Measurements from ENCODE around the gene MYCBPAP.
"Not testable (repeated sequence)": the region's sequence is repeated elsewhere in the genome, so short reads cannot be mapped to it uniquely, and the experiment has no call there.

MYCBPAP gene

DNA sequence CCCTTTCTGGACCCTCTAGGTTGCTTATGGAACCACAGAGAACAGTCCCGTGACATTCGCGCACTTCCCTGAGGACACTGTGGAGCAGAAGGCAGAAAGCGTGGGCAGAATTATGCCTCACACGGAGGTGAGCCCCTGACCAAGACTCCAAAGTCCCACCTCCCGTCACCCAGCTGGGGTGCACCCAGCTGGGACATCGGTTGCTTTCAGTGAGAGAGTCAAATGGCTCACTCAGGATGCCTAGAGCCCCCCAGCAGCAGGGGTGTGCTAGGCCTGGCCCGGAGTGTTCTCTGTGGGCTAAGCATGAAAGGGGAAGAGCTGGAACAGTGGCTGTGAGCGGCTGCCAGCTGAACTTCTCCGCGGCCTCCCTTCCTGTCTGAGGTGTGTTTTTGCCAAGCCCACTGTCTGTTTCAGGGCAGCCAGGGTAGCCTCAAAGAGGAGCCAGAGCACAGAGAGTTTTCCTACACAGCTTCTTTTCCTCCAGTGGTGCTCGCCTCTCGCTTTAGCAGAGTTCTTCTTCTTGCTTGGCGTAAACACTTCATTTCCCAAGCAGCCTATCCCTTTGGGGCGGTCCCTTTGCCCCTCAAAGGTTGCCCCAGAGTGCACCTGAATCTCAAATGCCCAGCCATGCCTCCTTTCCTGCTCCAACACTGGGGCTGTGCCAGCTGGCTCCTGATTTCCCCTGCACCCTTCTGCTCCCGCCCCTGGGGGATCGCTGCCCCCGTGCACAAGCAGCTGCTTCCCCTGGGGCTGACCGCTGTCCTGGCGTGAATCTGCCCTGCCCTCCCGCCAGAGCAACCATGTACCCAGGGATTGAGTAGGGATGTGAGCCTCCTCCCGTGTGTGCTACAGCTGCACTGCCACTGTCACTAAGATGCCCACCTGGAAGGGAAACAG is 37.0 kb upstream of the MYCBPAP start:
- DNase-seq = no peak

DNA sequence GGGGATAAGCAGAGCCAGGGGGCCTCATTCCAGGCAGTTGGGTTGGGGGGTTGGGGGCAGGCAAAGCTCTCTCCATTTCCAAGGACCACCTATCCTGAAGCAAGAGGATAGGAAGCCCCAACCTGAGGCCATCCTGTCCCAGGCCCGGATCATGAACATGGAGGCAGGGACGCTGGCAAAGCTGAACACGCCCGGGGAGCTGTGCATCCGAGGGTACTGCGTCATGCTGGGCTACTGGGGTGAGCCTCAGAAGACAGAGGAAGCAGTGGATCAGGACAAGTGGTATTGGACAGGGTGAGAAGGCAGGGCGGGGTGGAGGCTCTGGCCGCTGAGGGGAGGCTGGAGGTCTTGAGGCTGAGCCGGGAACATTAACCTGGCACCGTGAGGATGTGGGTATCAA is 36.0 kb upstream of the MYCBPAP start:
- no peak for DNase-seq

DNA sequence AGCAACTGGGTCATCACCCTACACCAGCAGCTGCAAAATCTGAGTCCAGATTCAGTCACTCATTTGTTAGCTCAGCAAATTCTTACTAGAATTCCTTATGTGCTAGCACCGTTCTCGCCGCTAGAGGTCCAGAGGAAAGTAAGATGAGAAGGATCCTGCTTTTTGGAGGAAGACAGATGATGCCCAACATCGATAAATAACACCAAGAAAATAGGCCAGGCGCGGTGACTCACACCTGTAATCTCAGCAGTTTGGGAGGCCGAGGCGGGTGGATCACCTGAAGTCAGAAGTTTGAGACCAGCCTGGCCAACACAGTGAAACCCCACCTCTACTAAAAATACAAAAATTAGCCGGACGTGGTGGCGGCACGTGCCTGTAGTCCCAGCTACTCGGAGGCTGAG is 35.5 kb upstream of the MYCBPAP start:
- not testable (repeated sequence) for DNase-seq

DNA sequence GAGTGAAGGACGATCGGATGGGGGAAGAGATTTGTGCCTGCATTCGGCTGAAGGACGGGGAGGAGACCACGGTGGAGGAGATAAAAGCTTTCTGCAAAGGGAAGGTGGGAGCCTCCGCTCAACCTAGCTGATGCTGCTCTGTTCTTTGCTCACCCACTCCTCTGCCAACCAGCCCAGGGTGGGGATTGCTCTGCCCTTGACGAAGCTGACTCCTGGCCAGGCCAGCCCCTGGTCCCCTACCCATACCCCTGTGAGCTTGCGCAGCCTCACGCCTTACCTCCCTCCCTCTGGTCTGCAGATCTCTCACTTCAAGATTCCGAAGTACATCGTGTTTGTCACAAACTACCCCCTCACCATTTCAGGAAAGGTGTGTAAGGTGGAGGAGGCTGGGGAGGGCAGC is 34.3 kb upstream of the MYCBPAP start:
- DNase-seq = no peak

DNA sequence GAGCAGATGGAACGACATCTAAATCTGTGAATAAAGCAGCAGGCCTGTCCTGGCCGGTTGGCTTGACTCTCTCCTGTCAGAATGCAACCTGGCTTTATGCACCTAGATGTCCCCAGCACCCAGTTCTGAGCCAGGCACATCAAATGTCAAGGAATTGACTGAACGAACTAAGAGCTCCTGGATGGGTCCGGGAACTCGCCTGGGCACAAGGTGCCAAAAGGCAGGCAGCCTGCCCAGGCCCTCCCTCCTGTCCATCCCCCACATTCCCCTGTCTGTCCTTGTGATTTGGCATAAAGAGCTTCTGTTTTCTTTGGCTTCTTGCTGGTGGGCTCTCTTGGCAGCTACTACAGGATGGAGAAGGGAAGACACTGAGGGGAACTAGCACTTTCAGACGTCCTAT is 33.7 kb upstream of the MYCBPAP start:
- DNase-seq = no peak

DNA sequence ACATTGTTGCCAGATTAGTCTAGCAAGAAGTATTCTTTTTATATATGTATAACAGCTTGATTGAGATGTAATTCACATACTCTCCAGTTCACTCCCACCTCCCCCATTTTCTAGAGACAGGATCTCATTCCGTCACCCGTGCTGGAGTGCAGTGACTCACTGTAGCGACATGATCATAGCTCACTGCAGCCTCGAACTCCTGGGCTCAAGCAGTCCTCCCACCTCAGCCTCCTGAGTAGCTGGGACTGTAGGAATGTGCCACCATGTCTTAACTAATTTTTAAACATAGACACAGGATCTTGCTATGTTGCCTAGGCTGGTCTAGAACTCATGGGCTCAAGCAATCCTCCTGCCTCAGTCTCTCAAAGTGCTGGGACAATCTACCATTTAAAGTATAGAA is 32.9 kb upstream of the MYCBPAP start:
- peak; percentile 19 for DNase-seq

DNA sequence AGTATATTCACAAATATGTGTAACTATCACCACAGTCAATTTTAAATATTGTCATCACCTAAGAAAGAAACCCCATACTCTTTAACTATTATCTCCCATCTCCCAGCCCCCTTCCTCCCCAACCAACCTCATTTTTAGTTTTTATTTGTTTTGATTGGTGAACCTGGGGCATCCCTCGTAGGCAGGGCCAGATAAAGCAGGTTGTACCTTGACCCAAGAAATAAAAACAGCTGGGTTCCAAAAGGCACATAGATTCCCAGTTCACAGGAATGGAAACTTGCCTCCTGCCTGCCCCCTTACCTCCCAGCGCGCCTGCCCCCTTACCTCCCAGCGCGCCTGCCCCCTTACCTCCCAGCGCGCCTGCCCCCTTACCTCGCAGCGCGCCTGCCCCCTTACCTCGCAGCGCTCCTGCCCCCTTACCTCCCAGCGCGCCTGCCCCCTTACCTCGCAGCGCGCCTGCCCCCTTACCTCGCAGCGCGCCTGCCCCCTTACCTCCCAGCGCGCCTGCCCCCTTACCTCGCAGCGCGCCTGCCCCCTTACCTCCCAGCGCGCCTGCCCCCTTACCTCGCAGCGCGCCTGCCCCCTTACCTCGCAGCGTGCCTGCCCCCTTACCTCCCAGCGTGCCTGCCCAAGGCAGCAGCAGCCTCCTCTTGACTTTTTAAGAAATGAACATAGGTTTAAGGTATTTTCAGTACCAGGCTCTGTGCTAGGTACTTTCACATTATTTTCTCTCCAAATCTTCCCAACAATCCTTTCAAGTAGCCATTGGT is 32.3 kb upstream of the MYCBPAP start:
- not testable (repeated sequence) for DNase-seq

DNA sequence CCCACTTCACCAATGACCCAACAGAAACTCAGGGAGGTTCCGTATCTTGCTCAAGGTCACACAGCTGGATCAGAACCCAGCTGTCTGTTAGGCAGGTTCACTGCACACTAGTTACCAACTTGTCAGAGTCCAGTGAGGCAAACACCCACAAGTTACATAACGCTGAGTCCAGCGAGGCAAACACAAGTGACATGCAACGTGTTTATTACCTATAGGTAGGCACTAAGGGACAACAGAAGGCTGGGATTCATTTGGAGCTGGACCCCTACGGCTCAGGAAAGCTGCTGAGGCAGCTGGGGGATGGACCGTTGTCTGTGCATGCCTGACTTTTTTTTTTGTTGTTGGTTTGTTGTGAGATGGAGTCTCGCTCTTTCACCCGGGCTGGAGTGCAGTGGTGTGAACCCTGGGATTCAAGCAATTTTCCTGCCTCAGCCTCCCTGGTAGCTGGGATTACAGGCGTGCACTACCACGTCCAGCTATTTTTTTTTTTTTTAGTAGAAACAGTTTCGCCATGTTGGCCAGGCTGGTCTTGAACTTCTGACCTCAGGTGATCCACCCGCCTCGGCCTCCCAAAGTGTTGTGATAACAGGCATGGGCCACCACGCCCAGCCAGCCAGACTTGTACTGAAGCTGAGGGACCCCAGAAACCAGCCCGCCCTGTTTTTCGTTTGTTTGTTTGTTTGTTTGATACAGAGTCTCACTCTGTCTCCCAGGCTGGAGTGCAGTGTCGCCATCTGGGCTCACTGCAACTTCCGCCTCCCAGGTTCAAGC is 31.5 kb upstream of the MYCBPAP start:
- DNase-seq = no peak

DNA sequence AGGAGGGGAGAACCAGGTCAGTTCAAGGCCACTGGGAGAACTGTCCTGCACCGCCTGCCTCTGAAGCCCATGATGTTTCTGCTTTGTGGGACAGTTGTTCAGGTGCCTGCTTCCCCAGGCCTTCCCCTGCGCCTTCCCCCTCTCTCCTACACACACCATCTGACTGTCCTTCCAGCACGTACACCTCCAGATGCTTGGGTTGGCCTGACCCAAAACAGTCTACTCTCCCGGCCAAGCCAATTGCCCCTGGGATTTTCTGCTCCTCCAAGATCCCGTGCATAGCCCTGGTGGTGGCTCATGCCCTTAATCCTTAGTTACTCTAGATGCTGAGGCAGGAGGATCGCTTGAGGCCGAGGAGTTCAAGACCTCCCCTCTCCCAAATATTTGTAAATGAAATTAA is 30.3 kb upstream of the MYCBPAP start:
- no peak for DNase-seq

DNA sequence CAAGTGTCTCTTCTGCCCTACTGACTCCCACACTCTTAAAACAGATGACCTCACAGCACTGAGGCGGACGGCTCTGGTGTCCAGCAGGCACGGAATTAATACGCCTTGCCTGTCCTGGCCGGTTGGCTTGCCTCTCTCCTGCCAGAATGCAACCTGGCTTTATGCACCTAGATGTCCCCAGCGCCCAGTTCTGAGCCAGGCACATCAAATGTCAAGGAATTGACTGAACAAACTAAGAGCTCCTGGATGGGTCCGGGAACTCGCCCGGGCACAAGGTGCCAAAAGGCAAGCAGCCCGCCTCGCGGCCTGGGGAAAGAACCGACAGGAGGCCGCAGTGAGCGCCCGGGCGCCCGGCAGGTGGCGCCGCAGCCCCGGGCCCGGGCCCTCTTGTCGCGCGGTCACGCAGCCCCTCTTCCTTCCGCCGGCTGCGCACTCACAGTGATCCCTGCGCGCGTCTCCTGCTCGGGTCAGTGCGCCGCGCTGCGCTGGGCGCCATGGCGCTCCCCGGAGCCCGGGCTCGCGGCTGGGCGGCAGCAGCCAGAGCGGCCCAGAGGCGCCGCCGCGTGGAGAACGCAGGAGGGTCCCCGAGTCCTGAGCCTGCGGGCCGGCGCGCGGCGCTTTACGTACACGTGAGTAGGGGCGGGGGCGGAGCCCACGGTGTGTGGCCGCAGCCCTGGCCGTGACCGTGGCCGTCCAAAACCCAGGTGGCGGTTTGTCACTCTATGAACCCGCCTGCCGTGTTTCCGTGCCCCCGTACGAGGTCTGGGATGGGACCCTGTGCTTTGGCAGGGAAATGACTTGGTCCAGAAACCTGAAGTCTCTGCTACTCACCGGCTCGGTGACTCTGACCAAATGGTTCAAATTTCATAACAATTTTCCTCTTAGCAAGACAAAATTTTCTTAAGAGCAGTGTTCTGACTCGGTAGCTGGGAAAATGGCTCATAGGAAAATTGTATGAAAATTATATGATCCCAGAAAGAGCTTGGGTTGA is 29.6 kb upstream of the MYCBPAP start, which contains the start of gene RSAD1:
RSAD1 (plus strand) TSS at position 470 of the 991 bp plus-strand sequence; CDS start at position 495, 25 bp downstream.
- peak; percentile 94 for DNase-seq

DNA sequence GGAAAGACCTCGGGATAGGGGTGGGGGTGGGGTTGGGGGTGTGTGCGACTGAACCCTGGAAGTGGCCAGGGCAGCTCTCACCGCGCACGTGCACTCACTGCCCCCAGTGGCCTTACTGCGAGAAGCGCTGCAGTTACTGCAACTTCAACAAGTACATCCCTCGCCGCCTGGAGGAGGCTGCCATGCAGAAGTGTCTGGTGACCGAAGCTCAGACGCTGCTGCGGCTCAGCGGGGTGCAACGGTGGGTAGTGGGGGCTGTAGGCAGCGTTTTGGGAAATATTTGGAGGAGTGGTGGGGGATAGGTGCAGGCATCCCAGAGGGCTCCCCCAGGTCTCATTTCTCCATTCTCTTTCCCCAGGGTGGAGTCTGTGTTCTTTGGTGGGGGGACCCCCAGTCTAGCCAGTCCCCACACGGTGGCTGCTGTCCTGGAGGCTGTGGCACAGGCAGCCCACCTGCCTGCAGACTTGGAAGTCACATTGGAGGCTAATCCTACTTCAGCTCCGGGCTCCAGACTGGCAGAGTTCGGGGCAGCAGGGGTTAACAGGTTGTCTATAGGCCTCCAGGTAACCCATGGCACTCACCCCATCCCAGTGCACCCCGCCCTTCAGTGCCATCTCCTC is 28.6 kb upstream of the MYCBPAP start:
- peak; percentile 89 for DNase-seq

DNA sequence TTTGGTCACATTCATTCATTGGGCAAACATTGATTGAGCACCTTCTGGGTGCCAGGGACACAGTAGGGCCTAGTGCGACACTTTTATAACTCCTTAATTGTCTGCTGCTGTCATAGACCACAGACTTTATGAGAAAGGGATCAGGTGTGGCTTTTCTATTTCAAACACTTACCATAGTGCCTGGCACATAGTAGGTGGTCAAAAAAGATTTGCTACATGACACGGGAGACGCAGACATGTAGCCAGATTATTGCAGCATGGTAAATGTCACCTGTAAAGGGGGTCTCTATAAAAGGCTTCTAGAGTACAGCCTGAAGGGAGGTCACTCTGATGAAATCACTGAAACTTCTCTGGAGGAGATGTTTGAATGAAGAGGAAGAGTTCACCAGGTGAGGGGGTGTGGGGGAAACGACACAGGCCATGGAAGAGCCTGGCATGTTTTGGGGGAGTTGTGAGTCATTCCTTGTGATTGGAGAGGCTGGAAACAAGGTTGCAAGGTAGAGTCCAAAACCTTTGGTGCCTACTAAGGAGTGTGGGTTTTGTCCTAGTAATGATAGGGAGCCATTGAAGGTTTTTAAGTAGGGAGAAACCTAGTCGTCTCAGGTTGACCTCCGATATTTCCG is 28.0 kb upstream of the MYCBPAP start:
- no peak for DNase-seq

DNA sequence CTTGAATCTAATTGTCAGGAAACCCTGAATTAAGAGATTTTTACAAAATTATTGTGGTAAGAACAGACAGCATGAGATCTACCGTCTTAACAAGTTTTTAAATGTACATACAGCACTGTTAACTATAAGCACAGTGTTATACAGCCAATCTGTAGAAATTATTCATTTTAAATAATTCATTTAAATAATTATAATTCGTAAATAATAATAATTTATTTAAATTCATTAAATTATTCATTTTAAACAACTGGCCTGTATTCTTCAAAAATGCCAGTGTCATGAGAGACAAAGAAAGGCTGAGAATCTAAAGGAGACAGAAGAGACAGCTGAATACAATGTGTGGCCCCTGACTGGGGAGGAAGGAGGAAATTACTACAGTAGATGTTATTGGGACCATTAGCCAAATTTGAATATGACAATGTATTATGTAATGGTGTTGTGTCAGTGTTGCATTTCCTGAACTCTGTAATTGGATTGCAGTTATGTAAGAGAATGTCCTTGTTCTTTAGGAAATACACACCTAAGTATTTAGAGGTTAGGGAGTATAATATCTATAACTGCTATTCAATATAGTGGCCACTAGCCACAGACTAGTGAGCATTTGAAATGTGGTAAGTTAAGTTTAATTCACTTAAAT is 27.3 kb upstream of the MYCBPAP start:
- DNase-seq = no peak

DNA sequence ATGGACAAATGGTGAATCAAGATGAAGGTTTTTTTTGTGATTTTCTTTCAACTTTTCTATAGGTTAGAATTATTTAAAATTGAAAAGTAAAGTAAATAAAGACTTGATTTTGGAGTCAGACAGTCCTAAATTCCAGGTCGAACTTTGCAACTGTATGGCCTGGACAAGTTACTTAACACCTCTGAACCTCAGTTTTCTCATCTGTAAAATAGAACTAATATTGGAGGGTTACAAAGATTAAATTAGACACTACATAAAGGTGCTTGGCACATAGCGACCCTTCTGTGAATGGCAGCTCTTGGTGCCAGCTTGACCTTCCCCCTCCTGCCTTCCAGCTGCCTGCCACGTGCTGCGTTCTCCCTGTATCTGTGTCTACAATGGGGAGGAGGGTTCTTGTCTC is 26.6 kb upstream of the MYCBPAP start:
- no peak for DNase-seq

DNA sequence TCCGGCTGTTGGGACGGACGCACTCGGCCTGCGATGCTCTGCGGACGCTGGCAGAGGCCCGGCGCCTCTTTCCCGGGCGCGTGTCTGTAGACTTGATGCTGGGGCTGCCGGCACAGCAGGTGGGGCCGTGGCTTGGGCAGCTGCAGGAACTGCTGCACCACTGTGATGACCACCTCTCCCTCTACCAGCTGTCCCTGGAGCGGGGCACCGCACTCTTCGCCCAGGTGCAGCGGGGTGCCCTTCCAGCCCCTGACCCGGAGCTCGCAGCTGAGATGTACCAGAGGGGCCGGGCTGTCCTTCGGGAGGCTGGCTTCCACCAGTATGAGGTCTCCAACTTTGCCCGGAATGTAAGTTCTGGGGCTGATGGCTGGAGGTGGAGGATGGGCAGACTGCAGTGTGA is 26.1 kb upstream of the MYCBPAP start:
- DNase-seq = no peak

DNA sequence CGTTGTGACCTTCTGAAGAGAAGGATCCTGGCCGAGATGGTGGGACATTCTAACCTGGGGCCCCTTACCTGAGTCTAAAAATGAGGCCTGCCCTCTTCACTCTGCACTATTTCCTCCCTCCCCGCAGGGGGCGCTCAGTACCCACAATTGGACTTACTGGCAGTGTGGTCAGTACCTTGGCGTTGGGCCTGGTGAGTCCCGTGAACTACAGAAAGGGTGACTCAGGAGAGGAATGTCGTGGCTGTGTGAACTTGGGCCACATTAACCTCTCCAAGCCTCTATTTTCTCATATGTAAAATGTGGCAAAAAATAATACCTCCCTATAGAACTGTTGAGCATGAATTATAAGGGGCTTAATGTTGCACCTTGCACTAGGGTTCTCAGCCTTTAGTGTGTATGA is 25.7 kb upstream of the MYCBPAP start:
- peak; percentile 90 for DNase-seq

DNA sequence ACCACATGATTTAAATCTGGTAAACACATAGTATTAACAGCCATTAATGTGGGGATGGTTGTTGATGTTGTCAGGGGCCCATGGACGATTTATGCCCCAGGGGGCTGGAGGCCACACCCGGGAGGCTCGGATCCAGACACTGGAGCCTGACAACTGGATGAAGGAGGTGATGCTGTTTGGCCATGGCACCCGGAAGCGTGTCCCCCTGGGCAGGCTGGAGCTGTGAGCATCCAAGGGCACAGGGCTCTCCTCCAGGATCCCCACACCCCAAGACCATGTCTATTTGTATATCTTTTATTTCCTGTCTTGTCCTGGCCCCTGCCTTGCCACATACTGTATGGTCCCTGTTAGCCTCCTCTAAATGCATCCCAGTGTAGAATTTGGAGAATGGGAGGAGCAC is 25.0 kb upstream of the MYCBPAP start:
- DNase-seq = no peak

DNA sequence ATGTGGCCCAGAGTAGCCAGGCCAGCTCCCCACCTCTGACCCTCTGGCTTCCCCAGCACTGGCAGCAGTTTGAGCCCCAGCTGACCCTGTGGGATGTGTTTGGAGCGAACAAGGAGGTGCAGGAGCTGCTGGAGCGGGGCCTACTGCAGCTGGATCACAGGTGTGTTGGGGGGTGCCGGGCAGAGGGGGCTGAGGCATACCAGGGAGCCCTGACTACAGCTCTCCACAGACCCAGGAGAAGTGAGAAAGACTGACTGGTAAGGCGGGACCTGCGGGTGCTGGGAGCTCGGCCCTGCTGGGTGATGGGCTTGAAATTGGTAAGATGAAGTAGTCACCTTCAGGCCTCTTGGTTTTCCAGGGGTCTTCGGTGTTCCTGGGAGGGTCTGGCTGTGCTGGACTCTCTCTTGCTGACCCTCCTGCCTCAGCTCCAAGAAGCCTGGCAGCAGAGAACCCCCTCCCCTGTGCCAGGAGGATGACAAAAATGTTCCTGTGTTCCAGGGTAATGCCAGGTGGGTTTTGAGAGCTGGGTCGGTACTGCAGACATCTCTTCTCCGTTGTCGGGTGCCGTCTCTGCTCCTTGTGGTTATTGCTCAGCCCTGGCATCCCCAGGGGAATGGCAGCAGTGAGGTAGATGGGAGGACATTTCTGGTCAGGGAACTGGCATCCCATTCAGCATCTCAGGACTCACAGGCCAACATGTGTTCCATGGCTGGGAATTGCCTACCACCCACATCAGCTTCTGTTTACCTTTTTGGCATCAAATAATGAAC is 23.7 kb upstream of the MYCBPAP start:
- DNase-seq = no peak

DNA sequence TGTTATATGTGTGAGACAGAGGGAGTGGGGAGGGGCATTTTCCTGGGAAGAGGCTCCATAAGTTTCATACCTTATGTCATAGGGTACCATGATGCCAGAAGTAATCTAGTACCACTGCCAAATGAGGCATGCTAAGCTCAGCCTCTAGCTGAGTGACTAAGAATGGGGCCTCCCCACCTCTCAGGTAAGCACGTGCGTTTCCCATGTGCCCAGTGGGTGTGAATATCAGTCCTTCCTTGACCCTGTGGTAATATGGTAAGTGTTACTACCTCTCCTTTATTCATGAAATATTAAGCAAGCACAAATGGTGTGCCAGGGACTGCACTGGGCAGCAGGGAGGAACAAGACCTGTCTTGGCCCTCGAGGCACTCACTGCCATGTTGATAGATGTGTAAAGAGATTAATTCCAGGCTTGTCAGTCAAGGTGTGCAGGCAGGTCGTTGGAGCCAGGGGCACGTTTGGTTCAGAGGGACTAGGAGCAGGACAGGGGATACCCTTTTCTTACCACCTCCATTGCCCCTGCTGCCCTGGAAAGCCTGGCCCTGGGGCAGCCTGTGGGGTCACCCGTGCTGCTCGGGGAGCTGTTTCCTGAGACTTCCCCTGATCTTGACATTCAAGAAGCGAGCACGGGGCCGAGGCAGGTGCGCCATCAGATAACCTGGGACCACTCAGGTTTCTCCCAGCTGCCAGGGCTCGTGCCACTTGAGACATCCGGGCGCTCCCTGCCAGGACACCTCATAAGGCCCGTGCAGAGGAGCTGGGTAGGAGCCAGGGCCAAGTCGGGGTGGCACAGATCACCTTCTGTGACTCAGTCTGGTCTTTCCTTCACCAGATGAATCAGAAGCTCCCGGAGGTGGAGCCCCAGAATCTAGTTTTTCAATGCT is 20.8 kb upstream of the MYCBPAP start:
- no peak for DNase-seq
